ENCODE data around the gene EMID1.

GRCh38 chr22:29302402-29302680 is 96.6 kb downstream of the EMID1 start:
- TF ChIP-seq TAF1 (IDR thresholded peaks at IDR 0.05; ENCODE audit: borderline replicate concordance, insufficient read depth, low read length) (no peak), POLR2AphosphoS5 (IDR thresholded peaks at IDR 0.05; ENCODE audit: low read depth, low read length) (no peak)
- TF ChIP-seq, protein P1, sequence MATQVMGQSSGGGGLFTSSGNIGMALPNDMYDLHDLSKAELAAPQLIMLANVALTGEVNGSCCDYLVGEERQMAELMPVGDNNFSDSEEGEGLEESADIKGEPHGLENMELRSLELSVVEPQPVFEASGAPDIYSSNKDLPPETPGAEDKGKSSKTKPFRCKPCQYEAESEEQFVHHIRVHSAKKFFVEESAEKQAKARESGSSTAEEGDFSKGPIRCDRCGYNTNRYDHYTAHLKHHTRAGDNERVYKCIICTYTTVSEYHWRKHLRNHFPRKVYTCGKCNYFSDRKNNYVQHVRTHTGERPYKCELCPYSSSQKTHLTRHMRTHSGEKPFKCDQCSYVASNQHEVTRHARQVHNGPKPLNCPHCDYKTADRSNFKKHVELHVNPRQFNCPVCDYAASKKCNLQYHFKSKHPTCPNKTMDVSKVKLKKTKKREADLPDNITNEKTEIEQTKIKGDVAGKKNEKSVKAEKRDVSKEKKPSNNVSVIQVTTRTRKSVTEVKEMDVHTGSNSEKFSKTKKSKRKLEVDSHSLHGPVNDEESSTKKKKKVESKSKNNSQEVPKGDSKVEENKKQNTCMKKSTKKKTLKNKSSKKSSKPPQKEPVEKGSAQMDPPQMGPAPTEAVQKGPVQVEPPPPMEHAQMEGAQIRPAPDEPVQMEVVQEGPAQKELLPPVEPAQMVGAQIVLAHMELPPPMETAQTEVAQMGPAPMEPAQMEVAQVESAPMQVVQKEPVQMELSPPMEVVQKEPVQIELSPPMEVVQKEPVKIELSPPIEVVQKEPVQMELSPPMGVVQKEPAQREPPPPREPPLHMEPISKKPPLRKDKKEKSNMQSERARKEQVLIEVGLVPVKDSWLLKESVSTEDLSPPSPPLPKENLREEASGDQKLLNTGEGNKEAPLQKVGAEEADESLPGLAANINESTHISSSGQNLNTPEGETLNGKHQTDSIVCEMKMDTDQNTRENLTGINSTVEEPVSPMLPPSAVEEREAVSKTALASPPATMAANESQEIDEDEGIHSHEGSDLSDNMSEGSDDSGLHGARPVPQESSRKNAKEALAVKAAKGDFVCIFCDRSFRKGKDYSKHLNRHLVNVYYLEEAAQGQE (IDR thresholded peaks at IDR 0.05; ENCODE audit: insufficient read depth in 1 of 2, low read depth in 2 of 2, low read length in 2 of 2), result no peak
